NCI-H2081 (cell line): ENCODE measurements around the gene POFUT2.

Source experiments
- DNase-seq, 2 experiments: peaks; one replicate each; lab custom pipeline; 2025; lab: John Stamatoyannopoulos, UW

The POFUT2 gene

DNA sequence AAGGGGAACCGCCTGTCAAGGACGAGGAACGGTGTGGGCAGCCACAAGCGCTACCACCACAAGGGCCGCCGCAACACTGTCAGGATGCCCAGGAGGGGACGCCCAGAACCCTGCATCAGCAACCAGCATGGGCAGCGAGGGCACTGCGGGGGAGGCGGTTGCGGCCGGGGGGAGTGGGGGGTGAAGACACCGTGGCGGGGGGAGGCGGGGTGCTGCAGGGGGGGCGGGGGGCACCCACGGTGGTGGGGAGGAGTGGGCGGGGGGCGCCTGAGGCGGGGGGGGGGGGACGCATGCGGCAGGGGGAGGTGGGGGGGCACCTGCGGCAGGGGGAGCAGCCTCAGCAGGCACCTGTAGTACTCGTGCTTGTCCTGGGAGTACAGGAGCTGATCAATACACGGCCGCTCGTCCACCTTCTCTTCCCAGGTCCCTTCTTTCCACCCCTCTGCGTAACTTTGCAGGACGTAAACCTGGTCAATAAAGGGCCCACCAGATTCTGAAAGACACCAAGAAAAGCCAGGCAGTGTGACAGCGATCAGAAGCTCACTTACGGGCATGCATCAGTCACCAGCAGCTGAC lies 4.6 kb downstream of the POFUT2 start:
- no peak for DNase-seq

DNA sequence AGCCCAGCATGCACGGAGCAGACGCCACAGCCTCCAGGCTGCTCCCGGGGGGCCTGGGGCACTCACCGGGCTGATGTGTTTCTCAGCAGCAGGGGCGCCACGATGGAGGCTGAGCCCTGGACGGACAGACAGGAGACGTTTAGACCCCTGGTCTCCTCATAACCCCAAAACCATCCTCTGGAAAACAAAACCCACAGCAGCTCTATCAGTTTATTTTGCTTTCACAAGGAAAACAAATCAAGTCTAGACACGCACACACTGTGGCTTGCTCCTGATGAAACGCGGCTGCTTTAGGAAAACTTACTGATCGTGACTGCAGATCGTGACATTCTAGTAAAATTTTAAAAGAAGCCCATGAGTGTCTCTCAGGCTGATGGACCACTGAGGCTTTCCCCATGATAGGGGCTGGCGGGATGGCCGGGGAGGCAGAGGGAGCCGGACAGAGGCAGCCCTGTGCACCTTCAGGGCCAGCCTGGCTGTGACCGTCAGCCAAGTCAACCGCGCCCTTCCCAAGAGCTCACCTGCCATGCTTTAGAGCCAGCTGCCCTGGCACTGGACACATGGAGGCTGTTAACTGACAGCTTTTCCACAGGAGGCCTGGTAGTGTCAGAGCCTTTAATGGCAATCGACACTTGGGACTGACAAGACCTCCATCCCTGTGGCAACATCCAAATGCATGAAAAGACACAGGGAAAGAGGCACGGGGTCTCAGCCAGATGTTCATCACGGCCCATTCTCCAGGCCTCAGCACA lies 5.2 kb downstream of the POFUT2 start:
- DNase-seq, result no peak

DNA sequence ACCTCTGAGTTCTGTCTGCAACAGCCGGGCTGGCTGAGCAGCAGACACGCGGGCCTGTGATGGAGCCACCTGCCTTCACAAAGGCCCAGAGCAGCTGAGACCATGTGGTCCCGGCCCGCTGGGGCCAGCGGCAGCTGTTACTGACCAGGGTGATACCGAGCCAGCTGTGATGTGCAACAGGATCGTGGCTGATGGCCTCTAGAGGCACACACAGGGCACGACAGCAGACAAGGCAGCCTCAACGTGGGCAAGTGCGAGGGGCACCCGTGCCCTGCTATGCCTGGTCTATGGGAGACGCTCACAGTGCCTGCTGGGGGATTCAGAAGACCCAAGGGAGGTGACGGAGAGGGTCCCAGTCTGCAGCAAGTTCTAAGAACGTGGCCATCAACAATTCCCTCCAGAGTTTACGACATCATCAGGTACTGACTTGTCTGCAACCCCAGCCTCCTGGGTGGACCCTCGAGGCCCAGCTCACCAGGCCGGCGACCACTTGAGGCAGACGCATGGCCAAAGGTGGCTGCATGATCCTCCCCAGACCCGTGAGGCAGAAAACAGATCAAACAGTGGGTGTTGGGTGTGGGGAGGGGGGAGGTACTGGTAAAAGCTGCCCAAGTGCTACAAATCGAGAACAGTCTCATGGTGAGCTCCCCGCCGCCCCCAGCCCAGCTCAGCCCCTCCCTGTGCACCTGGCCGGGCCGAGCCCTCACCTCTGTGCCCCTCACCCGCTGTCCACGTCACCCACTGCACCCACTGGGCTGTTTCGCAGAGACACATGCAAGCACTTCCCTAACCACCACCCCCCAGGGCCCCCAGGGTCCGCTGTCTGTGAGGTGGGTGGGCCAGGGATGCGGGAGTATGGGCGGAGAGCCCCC lies 6.0 kb downstream of the POFUT2 start:
- no peak for DNase-seq

DNA sequence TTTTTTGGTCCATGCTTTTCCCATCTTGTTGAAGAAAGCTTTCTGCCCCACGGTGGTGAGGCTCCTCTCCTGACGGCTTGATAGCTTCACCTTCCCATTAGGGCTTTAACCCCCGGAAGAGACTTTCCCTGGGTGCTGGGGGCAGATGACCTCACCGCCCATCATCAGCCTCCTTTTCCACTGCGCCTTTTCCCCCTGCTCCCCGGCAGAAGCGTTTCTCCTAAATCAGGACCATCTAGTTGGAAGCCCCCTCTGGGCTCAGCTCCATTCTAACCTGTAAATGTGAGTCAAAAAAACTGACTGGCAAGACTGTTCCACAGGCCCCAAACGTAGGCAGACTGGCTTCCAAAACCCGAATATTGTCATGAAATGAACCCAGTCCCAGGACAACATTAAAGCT lies 6.7 kb downstream of the POFUT2 start:
- no peak for DNase-seq

DNA sequence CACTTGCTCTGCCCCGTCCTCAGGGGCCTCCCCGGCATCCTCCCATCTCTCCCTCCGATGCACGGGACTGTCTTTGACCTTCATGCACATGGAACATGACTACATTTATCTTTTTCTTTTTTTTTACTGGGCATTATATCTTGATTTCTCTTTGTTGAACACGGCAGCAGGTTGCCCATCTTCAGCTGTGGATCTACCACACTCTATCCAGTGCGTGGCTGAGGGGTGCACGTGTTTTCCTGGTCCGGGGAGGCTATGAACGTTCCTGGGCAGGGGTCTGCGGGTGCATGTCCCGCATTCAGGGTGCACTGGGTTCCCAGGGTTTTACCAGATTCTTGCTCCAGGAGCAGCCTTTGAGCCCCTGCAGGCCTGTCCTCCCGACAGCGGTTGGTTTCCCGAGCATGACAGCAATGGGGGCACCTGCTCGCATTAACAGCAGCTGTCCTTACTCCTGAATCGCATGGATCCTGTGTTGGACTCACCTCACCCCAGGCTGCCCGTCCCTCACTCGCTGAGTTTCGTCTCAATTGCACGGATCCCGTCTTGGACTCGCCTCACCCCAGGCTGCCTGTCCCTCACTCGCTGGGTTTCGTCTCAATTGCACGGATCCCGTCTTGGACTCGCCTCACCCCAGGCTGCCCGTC lies 7.4 kb downstream of the POFUT2 start:
- DNase-seq, result no peak

DNA sequence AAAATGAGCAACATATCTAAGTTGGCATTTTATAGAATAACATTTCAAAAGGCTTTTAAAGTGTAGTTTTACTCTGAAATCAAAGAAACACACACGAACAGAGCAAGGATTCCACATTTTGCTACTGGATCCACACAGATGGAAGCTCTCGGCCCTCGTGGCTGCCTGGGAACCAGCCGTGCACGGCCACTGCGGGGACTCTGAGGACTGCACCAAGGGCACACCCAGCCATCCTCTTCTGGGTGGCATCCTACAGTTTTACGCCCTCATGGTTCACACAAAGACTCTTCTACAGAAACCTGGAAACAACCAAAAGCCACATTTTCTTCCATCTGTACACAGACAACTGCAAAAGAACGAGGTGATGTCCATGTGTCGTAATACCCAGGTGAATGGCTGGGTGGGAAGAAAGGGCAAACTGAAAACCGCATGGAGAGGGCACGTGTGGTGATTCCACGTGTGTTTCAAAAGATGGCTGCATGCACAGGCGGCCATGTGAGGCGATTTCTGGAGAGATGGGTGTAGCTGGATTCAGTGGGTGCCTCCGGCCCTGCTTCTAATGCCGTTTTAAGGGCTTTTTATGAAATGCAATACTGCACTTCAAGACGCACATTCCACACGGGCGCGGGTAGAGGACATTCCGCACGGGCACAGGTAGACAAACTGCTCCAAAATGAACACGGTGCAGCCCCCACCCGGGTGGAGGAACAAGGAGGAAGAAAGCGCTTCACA lies 8.1 kb downstream of the POFUT2 start:
- no peak for DNase-seq

DNA sequence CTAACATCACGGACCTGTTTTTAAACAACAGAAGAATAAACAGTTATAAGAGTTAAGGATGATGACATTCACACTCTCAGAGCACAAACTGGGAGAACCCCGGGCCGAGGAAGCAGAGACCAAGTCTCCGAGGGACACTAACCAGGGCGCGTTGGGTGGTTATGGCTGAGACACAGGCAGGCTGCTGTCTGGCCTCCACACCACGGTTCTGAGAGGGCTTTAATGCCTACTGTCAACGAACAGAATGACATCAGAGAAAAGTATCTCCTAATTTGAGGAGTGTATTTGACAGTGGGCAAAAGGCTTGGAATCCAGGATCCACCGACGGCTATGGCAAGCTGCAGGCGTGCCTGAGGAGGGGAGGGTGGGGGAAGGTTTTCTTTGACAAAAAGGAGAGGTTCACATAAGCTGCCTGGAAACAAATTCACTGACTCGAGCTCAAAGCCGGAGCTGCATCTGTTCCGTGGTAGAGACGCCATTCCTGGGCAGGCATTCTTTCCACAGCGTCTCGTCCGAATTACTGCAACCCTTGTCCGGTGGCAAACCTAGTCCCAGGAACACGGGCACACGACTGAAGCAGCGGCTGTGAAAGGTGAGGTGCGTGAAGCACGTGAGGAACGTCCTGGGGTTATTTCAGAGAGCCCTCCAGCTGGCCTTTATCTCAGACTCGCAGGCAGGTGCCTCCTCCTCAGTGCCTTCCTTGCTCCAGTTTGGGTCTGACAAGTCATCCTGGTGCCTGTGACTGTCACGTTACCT lies 9.4 kb downstream of the POFUT2 start:
- no peak for DNase-seq

DNA sequence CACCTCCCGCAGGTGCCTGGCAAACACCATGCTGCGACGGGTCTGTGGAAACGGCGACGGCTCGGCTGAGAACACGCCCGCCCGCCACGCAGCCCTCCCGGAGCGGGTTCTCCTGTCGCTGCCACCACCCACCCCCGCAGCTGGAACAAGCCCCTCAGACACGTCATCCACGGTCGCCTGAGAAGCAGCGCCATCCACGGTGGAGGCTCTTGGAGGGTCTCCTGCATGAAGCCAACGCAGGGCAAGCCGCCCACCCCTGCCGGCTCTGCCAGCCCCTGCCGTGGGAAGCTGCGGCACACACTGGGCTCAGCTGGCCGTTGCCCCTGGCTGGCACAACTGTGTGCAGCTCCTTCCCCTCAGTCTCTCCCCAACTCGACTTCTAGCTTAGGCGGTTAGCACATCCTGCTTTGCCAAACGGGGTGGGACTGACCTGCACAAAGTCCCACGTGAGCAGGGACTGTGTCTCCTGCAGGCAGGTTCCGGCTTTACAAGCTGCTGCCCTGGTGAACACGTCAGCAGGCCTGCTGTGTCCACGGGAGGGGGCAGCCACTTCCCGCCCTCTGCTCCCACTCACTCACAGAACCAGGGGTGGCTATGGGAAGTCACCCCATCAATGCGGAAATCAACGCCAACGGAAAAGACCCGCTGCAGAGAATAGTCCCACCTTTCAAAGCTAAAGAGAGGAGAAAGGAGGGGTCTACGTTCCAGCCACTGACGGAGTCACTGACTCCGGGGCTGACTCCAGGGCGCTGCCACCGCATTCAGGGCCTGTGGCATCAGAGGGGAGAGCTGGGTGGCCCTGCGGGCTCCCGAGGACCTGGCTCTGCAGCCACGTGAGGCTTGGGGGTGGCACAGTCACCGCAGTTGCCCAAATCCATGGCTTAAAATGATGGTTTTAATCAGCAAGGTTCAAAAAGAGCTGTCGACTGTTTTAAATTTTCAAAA lies 10.3 kb downstream of the POFUT2 start:
- DNase-seq, result no peak

DNA sequence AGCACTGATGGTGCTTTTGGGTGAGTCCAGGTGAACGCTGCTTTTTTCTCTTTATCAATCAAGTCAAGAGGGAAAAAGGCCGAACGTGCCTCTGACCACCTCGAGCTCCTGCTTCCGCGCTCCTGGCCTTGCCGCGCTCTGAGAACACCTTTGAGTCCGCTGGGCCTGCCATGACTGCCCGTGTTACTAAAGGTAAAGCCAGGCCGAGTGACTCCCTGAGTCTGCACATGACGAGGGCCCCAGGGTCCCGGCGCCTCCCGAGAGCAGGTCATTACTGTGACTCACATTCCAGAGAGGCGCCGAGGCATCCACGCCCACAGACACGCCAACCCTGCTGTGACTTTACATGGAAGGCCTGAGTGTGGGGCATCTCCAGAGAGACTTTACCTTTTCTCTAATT lies 11.1 kb downstream of the POFUT2 start:
- no peak for DNase-seq

DNA sequence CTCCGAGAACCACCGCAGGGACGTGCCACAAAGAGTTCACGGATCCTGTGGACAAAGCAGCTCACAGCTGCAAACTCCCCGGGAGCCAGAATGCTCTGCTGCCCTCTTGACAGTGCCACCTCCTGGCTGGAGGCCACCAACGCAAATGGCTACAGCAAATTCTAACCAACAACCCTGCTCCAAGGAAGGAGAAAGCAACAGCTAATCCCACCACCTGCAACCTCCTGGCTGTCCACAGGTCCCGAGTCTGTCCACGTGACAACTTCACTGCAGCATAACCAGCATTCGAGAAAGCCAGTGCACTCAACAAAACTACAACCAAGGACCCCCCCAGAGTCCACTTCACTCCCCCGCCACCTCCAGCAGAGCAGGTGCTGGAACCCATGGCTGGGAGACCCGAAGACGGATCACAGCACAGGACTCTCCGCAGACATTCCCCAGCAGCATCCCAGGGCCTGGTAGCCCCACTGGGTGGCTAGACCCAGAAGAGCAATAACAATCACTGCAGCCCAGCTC lies 17.3 kb downstream of the POFUT2 start:
- DNase-seq, result no peak

DNA sequence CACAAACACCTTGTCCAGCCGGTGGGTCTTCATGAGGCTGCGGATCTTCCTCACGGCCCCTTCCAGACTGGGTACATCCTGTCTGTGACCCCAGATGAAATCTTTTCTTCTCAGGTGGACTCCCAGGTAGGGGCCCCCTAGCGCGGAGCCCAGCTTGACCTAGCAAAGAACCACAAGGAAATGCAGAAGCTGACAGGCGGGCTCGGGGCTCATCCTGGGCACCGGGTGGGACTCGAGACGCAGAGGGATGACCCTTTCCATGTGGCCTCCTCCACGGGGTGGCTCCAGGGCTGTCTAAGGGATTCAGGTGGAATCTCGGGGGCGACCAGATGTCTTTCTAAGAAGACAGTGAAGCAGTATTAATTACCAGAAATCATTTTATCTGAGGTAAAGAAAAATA lies 17.8 kb downstream of the POFUT2 start:
- DNase-seq, result no peak

DNA sequence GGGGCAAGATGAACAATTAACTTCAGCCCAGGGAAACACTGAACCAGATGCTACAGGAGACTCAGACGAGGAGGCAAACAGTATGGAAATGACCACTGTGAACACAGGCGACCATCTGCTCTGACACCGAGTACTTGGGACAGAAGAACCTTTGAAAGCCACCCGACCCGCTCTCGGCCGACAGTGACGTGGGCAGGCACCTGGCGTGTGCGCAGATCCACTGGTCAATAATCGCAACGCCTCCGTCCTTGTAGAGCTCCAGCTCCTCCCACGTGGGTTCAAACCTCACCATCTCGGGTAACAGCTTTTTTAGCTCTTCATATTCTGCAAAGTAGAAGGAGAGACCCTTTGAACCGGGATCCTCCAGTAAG lies 20.3 kb downstream of the POFUT2 start:
- no peak for DNase-seq

DNA sequence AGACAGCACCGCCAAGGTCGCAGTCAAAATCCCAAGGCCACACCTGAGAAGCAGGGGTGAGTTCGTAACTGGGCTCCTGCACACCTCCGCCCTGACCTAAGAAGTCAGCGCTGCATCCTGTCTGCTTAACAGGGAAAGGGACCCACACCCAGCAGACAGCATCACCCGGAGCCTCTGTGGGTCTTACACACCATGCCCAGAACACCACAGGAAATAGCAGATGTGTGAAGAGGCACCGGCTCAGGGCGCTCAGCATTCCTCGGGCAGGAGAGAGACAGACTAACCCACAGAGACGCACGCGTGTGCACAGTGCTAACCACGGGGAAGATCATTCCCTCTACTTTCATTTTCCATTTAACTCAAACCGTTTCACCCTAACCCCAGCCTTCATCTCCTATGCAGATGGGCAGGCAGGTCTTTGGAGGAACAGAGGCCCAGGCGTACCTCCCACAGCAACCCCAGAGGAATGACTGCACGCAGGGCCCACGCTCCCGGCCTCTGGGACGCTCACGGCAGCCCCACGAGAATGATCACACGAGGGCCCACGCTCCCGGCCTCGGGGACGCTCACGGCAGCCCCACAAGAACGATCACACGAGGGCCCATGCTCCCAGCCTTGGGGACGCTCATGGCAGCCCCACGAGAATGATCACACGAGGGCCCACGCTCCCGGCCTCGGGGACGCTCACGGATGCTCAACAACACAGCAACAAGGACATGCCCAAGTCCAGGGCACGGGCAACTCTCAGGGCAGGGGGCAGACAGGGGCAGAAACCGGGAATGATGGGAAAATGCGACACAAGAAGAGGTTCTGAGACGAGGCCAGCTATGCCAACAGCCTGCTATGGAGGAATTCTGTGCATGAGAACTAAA lies 20.9 kb downstream of the POFUT2 start:
- no peak for DNase-seq

DNA sequence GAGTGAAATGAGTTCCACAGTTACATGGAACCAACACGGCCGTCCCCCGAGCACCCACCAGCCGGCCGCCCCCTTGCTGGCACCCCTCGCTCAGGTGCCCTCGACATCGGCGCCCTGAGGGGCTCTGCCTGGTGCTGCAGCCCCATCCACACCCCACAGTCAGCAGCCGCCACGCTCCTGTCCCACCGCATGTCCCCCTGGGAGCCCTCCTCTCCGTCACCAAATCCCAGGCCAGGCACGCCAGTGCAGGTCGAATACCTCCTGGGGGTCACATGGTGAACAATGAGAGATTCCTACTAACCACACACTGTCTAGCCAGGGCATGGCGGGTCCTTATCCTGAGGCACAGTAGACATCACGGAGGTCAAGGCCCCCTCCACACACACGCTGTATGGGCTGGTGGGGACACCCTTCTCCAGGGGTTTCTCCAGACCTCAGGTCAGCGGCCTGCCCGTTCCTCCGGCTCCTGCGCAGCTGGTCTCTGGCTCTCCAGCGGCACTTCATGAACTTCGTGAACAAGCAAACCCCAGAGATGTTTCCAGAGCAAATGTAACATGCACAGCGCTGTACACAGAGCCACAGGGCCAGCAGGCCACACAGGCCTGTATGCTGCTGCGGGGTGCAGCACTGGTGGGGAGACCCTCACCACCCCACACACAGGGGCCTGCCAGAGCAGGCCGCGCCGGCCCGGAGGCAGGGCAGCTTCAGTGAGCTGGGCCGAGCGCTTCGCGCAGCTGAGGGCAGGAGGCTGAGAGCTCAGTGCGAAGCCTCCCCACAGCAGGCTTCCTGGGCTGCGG lies 21.8 kb downstream of the POFUT2 start:
- DNase-seq, result no peak

DNA sequence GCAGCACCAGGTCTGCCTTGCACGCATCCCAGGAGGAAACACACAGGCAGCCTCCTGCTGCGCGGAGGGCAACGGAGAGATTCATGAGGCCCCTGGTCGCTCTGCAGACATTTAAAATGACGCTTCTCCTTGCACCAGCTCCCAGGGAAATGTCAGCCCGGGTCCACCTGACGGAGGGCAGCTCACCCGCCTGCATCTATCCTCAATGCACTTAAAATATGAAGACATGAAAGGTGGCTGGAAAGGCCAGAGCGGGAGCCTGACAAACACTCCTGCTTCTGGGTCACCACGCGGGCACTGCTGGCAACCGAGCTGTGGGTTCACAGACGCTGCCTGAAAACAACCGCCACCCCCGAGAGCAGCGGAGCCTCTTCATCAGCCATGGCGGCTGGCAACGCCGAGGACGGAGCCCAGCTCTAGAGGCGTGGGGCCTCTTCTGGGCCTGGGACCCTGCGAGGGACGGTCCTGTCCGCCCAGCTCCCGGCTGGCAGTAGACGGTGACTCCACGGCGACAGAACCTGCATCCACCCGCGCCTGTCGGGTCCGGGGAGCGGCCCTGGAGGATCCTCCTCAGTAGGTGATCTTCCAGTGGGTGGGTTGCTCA lies 22.7 kb downstream of the POFUT2 start:
- no peak for DNase-seq

DNA sequence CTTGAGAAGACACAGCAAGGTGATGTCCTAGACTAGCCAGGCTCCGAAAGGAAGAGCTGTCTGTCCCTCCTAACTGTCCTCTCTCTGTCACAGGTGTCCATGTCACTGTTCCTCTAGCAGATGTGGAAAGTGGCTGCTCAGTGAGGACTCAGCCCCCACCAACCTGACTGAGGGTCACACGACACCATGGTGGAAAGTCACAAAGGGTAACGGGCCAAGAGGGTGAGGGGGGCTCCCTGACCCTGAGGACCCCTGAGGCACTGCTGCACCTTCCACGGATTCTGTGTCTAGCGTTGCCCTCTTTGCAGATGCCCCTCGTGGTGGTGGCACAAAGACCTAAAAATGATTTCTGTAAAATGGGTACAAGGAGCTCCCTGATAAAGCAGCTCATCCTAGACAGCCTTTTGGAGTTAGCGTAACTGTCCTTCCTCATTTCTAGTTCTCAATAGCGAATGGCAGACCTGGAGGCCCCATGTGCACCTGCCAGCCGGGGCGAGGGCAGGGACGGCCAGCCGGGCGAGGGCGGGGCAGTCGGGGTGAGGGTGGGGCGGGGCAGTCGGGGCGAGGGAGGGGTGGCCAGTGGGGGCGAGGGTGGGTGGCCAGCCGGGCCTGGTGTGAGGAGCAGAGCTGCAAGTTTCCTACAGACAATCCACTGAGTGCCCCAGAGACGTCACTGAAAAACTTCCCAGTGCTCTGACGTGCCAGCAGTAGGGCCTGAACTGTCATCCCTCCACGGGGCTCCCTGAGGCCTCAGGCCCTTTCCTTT lies 23.4 kb downstream of the POFUT2 start:
- no peak for DNase-seq

DNA sequence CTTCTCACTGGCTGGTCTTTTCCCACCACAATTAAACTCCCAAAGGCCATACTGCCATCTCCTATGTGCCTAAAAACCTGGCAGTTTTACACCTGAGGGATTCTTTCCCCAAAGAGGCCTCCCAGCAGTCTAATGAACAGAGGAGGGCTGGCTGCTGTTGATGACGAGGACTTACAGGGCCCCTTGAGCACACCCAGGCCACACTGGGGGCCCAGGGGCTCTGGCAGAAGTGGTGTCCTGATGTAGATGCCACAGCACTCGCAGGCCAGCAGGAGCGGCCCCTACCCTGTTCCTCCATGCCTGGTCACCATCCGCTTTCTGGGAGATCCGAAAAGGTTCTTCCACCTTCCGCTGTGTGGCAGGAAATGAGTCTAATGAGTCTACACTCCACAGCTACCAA lies 24.2 kb downstream of the POFUT2 start:
- DNase-seq, result no peak
